K562 (cell line): Measurements from ENCODE around the gene ZKSCAN3. TPM values are rescaled to one million over a fixed set of nuclear protein-coding genes. Genes with fewer than 3 reads are reported as not detected.

ENCODE experiments used
- EGR1 ChIP-seq: fragments of 450-650 bp; conservative IDR thresholded peaks from 2 replicates; pipeline ENCODE4 v1.6.1; 2017; ENCODE audit warnings: mild to moderate bottlenecking
- LCOR ChIP-seq: sonication (generic); formaldehyde crosslinking; IDR thresholded peaks from 2 replicates; pipeline ENCODE4 v1.8.0; 2022; ENCODE audit warnings: mild to moderate bottlenecking, missing genetic modification reagents
- ZNF263 ChIP-seq: sonication (generic); formaldehyde crosslinking; IDR thresholded peaks from 2 replicates; pipeline ENCODE4 v1.8.0; 2022; ENCODE audit warnings: mild to moderate bottlenecking, missing genetic modification reagents, borderline replicate concordance
- polyA plus RNA-seq, 8 experiments: library from polyadenylated mRNA; depleted of rRNA in 4 of 8; stranded (reverse) in 5 of 8; unstranded in 3 of 8; fragments of >200 nt; fragmentation: Nextera tagmentation in 2 of 8; fragmentation: Illumina TruSeq in 1 of 8; extraction: Ambion mirVana in 2 of 8; extraction: Trizol in 1 of 8; gene quantifications; 2 replicates each; pipeline versions ENCODE4 v1.2.1 to v1.2.3, GENCODE V29; 2011 to 2014; ENCODE audit warnings: inconsistent platforms in 1 of 8, missing spikeins in 1 of 8
- total RNA-seq, 7 experiments: library from RNA; depleted of rRNA in 6 of 7; stranded (reverse); fragments of >200 nt in 6 of 7; fragmentation: Illumina TruSeq in 2 of 7; extraction: Trizol in 2 of 7; gene quantifications; 2 replicates each; pipeline versions ENCODE4 v1.2.1 to v1.2.3, GENCODE V29; 2011 to 2021; ENCODE audit warnings: low replicate concordance in 1 of 7
- TF ChIP-seq, protein P1 (sequence below), 2 experiments: fragments of 450-650 bp; formaldehyde crosslinking in 1 of 2; IDR thresholded peaks; 2 replicates each; pipeline versions ENCODE4 v1.4.0 to v1.6.1; 2014 to 2020; ENCODE audit warnings: mild to moderate bottlenecking in 2 of 2, borderline replicate concordance in 1 of 2, low read depth in 1 of 2
- TF ChIP-seq, protein P2 (sequence below): fragments of 450-650 bp; conservative IDR thresholded peaks from 2 replicates; pipeline ENCODE4 v1.6.1; 2016; ENCODE audit warnings: missing genetic modification characterization, low read depth, mild to moderate bottlenecking, missing compliant biosample characterization, moderate library complexity
- TF ChIP-seq, protein P3 (sequence below): fragments of 200-800 bp; sonication (Bioruptor generic); IDR thresholded peaks from 2 replicates; pipeline ENCODE4 v1.6.1; 2016; ENCODE audit warnings: missing genetic modification characterization, missing compliant biosample characterization
- TF ChIP-seq, protein P4 (sequence below): IDR thresholded peaks from 3 replicates; pipeline ENCODE4 v1.6.1; 2011; ENCODE audit warnings: borderline replicate concordance, mild to moderate bottlenecking, moderate library complexity; ENCODE audit not compliant: insufficient read length; ENCODE audit errors: extremely low read depth

Gene ZKSCAN3
- total and polyA plus RNA-seq, 9 of the 15 experiments (the other 6 are each of a cell fraction or from before 2014, with no cell fraction given), result 3.0 to 12.4 (median 10.2) TPM

DNA sequence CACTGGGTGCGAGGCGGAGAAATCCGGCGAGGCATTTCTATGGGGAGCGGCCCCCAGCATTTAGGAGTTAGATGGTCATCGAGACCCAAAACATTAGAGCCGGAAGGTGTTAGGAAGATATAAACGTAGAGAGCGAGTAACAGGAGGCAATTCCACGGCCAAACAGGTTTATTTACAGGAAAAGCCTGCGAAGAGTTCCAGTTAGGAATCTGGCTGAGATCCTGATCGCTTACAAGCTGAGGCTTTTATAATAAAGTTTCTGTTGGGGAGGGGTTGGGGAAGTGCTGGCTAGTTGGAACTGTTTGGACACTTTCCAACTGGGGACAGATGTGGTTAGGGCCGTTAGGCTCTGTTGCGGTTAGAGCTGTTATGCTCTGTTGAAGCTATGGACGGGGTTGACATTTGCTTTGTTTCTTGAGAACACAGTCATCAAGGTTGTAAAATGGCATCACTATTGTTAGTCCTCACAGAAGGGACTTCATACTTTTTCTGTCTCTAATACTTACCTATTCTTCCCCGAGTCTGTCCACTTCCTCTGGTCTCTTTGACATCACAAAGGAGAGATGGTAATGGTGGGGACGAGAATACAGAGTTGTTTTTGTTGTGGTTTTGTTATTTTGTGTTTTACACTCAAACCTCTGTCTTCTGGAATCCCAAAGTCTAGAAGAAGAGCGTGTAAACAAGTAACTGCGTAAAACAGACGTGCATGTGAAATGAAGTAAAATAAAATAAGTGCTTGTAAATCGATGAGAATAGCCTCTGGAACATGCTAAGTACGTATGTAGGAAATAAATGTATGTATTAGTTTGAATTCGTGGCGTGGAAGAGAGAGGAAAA, 13.2 kb upstream of the ZKSCAN3 start (continued):
- TF ChIP-seq, protein P1, sequence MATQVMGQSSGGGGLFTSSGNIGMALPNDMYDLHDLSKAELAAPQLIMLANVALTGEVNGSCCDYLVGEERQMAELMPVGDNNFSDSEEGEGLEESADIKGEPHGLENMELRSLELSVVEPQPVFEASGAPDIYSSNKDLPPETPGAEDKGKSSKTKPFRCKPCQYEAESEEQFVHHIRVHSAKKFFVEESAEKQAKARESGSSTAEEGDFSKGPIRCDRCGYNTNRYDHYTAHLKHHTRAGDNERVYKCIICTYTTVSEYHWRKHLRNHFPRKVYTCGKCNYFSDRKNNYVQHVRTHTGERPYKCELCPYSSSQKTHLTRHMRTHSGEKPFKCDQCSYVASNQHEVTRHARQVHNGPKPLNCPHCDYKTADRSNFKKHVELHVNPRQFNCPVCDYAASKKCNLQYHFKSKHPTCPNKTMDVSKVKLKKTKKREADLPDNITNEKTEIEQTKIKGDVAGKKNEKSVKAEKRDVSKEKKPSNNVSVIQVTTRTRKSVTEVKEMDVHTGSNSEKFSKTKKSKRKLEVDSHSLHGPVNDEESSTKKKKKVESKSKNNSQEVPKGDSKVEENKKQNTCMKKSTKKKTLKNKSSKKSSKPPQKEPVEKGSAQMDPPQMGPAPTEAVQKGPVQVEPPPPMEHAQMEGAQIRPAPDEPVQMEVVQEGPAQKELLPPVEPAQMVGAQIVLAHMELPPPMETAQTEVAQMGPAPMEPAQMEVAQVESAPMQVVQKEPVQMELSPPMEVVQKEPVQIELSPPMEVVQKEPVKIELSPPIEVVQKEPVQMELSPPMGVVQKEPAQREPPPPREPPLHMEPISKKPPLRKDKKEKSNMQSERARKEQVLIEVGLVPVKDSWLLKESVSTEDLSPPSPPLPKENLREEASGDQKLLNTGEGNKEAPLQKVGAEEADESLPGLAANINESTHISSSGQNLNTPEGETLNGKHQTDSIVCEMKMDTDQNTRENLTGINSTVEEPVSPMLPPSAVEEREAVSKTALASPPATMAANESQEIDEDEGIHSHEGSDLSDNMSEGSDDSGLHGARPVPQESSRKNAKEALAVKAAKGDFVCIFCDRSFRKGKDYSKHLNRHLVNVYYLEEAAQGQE (IDR thresholded peaks at IDR 0.05; ENCODE audit: borderline replicate concordance), result 0 out of 2 replicates have a peak, but pooled peaks have one; percentile 24
- TF ChIP-seq, protein P1 (CRISPR knock-in tag; IDR thresholded peaks at IDR 0.05; ENCODE audit: low read depth), result 0 out of 2 replicates have a peak, but pooled peaks have one; percentile 52
- TF ChIP-seq, protein P2, sequence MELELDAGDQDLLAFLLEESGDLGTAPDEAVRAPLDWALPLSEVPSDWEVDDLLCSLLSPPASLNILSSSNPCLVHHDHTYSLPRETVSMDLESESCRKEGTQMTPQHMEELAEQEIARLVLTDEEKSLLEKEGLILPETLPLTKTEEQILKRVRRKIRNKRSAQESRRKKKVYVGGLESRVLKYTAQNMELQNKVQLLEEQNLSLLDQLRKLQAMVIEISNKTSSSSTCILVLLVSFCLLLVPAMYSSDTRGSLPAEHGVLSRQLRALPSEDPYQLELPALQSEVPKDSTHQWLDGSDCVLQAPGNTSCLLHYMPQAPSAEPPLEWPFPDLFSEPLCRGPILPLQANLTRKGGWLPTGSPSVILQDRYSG (tag), result peak; percentile 98
- TF ChIP-seq EGR1, result no peak
- no peak for TF ChIP-seq LCOR (CRISPR knock-in tag)
- TF ChIP-seq, protein P3, sequence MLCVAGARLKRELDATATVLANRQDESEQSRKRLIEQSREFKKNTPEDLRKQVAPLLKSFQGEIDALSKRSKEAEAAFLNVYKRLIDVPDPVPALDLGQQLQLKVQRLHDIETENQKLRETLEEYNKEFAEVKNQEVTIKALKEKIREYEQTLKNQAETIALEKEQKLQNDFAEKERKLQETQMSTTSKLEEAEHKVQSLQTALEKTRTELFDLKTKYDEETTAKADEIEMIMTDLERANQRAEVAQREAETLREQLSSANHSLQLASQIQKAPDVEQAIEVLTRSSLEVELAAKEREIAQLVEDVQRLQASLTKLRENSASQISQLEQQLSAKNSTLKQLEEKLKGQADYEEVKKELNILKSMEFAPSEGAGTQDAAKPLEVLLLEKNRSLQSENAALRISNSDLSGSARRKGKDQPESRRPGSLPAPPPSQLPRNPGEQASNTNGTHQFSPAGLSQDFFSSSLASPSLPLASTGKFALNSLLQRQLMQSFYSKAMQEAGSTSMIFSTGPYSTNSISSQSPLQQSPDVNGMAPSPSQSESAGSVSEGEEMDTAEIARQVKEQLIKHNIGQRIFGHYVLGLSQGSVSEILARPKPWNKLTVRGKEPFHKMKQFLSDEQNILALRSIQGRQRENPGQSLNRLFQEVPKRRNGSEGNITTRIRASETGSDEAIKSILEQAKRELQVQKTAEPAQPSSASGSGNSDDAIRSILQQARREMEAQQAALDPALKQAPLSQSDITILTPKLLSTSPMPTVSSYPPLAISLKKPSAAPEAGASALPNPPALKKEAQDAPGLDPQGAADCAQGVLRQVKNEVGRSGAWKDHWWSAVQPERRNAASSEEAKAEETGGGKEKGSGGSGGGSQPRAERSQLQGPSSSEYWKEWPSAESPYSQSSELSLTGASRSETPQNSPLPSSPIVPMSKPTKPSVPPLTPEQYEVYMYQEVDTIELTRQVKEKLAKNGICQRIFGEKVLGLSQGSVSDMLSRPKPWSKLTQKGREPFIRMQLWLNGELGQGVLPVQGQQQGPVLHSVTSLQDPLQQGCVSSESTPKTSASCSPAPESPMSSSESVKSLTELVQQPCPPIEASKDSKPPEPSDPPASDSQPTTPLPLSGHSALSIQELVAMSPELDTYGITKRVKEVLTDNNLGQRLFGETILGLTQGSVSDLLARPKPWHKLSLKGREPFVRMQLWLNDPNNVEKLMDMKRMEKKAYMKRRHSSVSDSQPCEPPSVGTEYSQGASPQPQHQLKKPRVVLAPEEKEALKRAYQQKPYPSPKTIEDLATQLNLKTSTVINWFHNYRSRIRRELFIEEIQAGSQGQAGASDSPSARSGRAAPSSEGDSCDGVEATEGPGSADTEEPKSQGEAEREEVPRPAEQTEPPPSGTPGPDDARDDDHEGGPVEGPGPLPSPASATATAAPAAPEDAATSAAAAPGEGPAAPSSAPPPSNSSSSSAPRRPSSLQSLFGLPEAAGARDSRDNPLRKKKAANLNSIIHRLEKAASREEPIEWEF (CRISPR knock-in tag), result peak; percentile 96
- TF ChIP-seq, protein P4, sequence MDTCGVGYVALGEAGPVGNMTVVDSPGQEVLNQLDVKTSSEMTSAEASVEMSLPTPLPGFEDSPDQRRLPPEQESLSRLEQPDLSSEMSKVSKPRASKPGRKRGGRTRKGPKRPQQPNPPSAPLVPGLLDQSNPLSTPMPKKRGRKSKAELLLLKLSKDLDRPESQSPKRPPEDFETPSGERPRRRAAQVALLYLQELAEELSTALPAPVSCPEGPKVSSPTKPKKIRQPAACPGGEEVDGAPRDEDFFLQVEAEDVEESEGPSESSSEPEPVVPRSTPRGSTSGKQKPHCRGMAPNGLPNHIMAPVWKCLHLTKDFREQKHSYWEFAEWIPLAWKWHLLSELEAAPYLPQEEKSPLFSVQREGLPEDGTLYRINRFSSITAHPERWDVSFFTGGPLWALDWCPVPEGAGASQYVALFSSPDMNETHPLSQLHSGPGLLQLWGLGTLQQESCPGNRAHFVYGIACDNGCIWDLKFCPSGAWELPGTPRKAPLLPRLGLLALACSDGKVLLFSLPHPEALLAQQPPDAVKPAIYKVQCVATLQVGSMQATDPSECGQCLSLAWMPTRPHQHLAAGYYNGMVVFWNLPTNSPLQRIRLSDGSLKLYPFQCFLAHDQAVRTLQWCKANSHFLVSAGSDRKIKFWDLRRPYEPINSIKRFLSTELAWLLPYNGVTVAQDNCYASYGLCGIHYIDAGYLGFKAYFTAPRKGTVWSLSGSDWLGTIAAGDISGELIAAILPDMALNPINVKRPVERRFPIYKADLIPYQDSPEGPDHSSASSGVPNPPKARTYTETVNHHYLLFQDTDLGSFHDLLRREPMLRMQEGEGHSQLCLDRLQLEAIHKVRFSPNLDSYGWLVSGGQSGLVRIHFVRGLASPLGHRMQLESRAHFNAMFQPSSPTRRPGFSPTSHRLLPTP, result no peak
- no peak for TF ChIP-seq ZNF263
